Measurements from ENCODE around the gene NCBP3. TPM values are rescaled to one million over a fixed set of nuclear protein-coding genes. Genes with fewer than 3 reads are reported as not detected.

NCBP3 gene
- total and polyA plus RNA-seq, 4 donors: 23.8 to 63.2 (median 44.2) TPM

GRCh38 chr17:3768341-3768740 is 77.7 kb downstream of the NCBP3 start:
- Histone ChIP-seq H3K9me3 (ENCODE audit: control insufficient read depth, insufficient read depth, low read length) (no peaks in the 10 kb centered on the region), H3K27ac (ENCODE audit: low read depth, low read length) (no peak overlapping the region), H3K36me3 (ENCODE audit: control insufficient read depth, insufficient read depth, low read length) (no peaks in the 10 kb centered on the region), H3K4me1 (ENCODE audit: control insufficient read depth, insufficient read depth, low read length) (peaks cover 13% of the 10 kb centered on the region), H3K27me3 (ENCODE audit: control insufficient read depth, insufficient read depth, low read length) (no peaks in the 10 kb centered on the region), H3K4me3 (ENCODE audit: low read depth, low read length) (no peak overlapping the region)
- no peak for DNase-seq (ENCODE audit: low read depth in 4 of 6, low spot score in 6 of 6)
- WGBS (ENCODE audit: insufficient coverage): 85% methylated on average over 9 of the region's 9 CpGs

- Histone ChIP-seq H3K27ac (ENCODE audit: low read depth, low read length) (no peak overlapping the region), H3K36me3 (ENCODE audit: control insufficient read depth, insufficient read depth, low read length) (no peaks in the 10 kb centered on the region), H3K27me3 (ENCODE audit: control insufficient read depth, insufficient read depth, low read length) (no peaks in the 10 kb centered on the region), H3K4me1 (ENCODE audit: control insufficient read depth, insufficient read depth, low read length) (peaks cover 12% of the 10 kb centered on the region), H3K4me3 (ENCODE audit: low read depth, low read length) (no peak overlapping the region), H3K9me3 (ENCODE audit: control insufficient read depth, insufficient read depth, low read length) (no peaks in the 10 kb centered on the region)
- DNase-seq (ENCODE audit: low read depth in 4 of 6, low spot score in 6 of 6): no peak
- 83% methylated on average over 6 of the region's 8 CpGs for WGBS (ENCODE audit: insufficient coverage)
Measured at GRCh38 chr17:3766779-3767178, 79.3 kb downstream of the NCBP3 start.

DNA sequence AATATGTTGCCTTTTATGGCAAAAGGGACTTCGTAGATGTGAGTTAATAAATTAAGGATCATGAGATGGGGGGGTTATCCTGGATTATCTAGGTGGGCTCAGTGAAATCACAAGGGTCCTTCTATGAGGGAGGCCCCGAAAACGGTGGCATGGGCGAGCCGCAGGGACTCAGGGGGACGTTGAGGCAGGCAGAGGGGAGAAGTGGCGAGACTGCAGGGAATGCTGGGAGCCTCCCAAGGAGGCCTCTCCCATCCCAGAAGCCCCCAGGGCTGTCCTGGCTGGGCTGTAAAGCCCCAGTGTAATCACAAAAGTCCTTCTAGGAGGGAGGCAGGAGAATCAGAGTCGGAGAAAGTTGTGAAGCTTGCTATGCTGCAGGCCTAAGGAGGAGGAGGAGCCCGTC is 80.1 kb downstream of the NCBP3 start:
- Histone ChIP-seq H3K4me1 (ENCODE audit: control insufficient read depth, insufficient read depth, low read length) (peaks cover 5% of the 10 kb centered on the region), H3K36me3 (ENCODE audit: control insufficient read depth, insufficient read depth, low read length) (no peaks in the 10 kb centered on the region), H3K4me3 (ENCODE audit: low read depth, low read length) (no peak overlapping the region), H3K9me3 (ENCODE audit: control insufficient read depth, insufficient read depth, low read length) (no peaks in the 10 kb centered on the region), H3K27ac (ENCODE audit: low read depth, low read length) (no peak overlapping the region), H3K27me3 (ENCODE audit: control insufficient read depth, insufficient read depth, low read length) (no peaks in the 10 kb centered on the region)
- WGBS (ENCODE audit: insufficient coverage): 95% methylated on average over 8 of the region's 9 CpGs
- no peak for DNase-seq (ENCODE audit: low read depth in 4 of 6, low spot score in 6 of 6)

DNA sequence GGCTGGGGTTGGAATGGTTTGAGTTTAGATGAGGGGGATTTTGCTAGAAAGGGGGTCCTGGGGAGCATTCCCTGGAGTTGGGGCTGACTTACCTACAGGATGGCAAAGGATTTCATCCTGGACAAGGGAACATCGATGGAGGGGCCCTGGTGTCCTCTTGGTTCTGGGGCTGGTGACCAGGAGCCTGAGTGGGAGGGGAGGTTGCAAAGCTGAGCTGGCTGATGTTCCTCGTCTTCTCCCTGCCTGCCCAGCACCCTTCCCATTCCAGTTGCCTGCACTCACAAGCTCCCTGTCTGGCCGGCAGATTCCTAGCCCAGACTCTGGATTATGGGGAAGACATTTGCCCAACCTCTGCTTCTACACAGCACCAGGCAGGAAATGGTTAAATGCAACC is 82.3 kb downstream of the NCBP3 start:
- no peak overlapping the region for H3K27ac ChIP-seq (ENCODE audit: low read depth, low read length)
- WGBS (ENCODE audit: insufficient coverage): 93% methylated on average over 2 of the region's 3 CpGs
- H3K27me3 ChIP-seq (ENCODE audit: control insufficient read depth, insufficient read depth, low read length): no peaks in the 10 kb centered on the region
- no peak overlapping the region for H3K4me3 ChIP-seq (ENCODE audit: low read depth, low read length)
- H3K36me3 ChIP-seq (ENCODE audit: control insufficient read depth, insufficient read depth, low read length): no peaks in the 10 kb centered on the region
- no peaks in the 10 kb centered on the region for H3K4me1 ChIP-seq (ENCODE audit: control insufficient read depth, insufficient read depth, low read length)
- H3K9me3 ChIP-seq (ENCODE audit: control insufficient read depth, insufficient read depth, low read length): no peaks in the 10 kb centered on the region
- no peak for DNase-seq (ENCODE audit: low read depth in 4 of 6, low spot score in 6 of 6)

DNA sequence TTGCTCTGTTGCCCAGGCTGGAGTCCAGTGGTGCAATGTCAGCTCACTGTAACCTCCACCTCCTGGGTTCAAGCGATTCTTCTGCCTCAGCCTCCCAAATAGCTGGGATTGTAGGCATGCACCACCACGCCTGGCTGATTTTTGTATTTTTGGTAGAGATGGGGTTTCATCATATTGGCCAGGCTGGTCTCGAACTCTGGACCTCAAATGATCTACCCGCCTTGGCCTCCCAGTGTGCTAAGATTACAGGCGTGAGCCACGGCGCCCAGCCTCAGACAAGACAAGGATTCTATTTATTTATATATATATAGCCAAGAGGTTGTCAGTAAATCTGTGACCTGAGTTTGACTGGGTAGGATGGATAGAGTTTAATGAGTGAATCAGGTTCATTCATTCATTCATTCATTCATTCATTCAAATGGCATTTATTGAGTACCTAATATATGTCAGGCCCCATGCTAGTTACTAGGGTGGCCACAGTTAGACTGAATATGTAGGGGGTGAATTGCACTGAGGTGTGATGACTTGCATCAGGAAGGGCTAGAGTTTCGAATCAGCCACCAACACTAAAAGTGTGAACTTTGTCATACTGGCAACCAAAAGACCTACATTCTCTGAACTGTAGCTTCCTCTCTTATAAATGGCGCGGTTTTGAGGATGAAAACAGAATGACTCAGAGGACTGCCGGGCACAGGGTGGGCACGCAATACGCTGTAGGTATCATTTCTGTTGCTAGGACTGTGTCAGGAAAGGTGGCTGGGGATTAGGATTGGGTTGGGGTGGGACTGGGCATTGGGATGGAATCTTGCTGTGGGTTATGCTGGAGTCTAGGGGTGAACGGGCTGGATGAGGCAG is 82.9 kb downstream of the NCBP3 start:
- Histone ChIP-seq H3K27me3 (ENCODE audit: control insufficient read depth, insufficient read depth, low read length) (no peaks in the 10 kb centered on the region), H3K4me1 (ENCODE audit: control insufficient read depth, insufficient read depth, low read length) (no peaks in the 10 kb centered on the region), H3K9me3 (ENCODE audit: control insufficient read depth, insufficient read depth, low read length) (no peaks in the 10 kb centered on the region), H3K27ac (ENCODE audit: low read depth, low read length) (no peak overlapping the region), H3K4me3 (ENCODE audit: low read depth, low read length) (no peak overlapping the region), H3K36me3 (ENCODE audit: control insufficient read depth, insufficient read depth, low read length) (no peaks in the 10 kb centered on the region)
- 90% methylated on average over 5 of the region's 14 CpGs for WGBS (ENCODE audit: insufficient coverage)
- no peak for DNase-seq (ENCODE audit: low read depth in 4 of 6, low spot score in 6 of 6)

GRCh38 chr17:3761918-3762380 is 84.1 kb downstream of the NCBP3 start:
- DNase-seq (ENCODE audit: low read depth in 4 of 6, low spot score in 6 of 6): no peak
- 87% methylated on average over 12 of the region's 16 CpGs for WGBS (ENCODE audit: insufficient coverage)
- H3K4me3 ChIP-seq (ENCODE audit: low read depth, low read length): no peak overlapping the region
- H3K27me3 ChIP-seq (ENCODE audit: control insufficient read depth, insufficient read depth, low read length): no peaks in the 10 kb centered on the region
- no peak overlapping the region for H3K27ac ChIP-seq (ENCODE audit: low read depth, low read length)
- no peaks in the 10 kb centered on the region for H3K9me3 ChIP-seq (ENCODE audit: control insufficient read depth, insufficient read depth, low read length)
- H3K4me1 ChIP-seq (ENCODE audit: control insufficient read depth, insufficient read depth, low read length): no peaks in the 10 kb centered on the region
- H3K36me3 ChIP-seq (ENCODE audit: control insufficient read depth, insufficient read depth, low read length): no peaks in the 10 kb centered on the region

- Histone ChIP-seq H3K4me3 (ENCODE audit: low read depth, low read length) (no peak overlapping the region), H3K27me3 (ENCODE audit: control insufficient read depth, insufficient read depth, low read length) (no peaks in the 10 kb centered on the region), H3K9me3 (ENCODE audit: control insufficient read depth, insufficient read depth, low read length) (no peaks in the 10 kb centered on the region), H3K27ac (ENCODE audit: low read depth, low read length) (no peak overlapping the region), H3K36me3 (ENCODE audit: control insufficient read depth, insufficient read depth, low read length) (no peaks in the 10 kb centered on the region), H3K4me1 (ENCODE audit: control insufficient read depth, insufficient read depth, low read length) (no peaks in the 10 kb centered on the region)
- DNase-seq (ENCODE audit: low read depth in 4 of 6, low spot score in 6 of 6): no peak
- 90% methylated on average over 17 of the region's 23 CpGs for WGBS (ENCODE audit: insufficient coverage)
Measured at GRCh38 chr17:3761036-3761917, 84.8 kb downstream of the NCBP3 start.

DNA sequence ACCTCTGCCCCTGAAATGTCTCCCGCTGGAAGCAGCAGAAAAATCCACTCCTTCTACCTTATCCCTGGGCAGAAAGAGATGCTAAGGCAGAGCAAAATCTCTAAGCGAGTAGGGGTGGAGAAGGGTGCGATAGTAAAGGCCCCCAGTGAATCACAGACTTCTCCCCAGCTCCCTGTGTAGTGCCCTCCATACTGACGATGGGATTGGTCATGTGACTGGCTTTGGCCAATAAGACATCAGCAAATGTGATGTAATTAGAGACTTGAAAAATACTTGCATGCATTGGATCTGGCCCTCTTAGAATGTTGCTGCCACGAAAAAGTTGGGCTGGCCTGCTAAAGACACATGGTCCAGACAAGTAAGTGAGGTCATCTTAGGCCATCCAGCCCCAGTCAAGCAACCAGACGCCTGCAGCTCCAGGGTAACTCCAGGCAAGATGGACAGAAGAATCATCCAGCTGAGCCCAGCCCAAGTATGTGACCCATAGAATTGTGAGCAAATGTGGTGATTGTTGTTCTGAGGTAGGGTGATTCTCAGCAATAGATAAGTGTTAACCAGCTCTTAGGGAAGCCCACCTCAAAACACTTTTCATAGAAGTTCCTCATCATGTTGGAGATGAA is 86.3 kb downstream of the NCBP3 start:
- no peaks in the 10 kb centered on the region for H3K36me3 ChIP-seq (ENCODE audit: control insufficient read depth, insufficient read depth, low read length)
- no peak overlapping the region for H3K27ac ChIP-seq (ENCODE audit: low read depth, low read length)
- DNase-seq (ENCODE audit: low read depth in 4 of 6, low spot score in 6 of 6): no peak
- no peaks in the 10 kb centered on the region for H3K27me3 ChIP-seq (ENCODE audit: control insufficient read depth, insufficient read depth, low read length)
- H3K4me3 ChIP-seq (ENCODE audit: low read depth, low read length): no peak overlapping the region
- WGBS (ENCODE audit: insufficient coverage): 80% methylated on average over 2 of the region's 6 CpGs
- H3K9me3 ChIP-seq (ENCODE audit: control insufficient read depth, insufficient read depth, low read length): no peaks in the 10 kb centered on the region
- peaks cover 7% of the 10 kb centered on the region for H3K4me1 ChIP-seq (ENCODE audit: control insufficient read depth, insufficient read depth, low read length)

DNA sequence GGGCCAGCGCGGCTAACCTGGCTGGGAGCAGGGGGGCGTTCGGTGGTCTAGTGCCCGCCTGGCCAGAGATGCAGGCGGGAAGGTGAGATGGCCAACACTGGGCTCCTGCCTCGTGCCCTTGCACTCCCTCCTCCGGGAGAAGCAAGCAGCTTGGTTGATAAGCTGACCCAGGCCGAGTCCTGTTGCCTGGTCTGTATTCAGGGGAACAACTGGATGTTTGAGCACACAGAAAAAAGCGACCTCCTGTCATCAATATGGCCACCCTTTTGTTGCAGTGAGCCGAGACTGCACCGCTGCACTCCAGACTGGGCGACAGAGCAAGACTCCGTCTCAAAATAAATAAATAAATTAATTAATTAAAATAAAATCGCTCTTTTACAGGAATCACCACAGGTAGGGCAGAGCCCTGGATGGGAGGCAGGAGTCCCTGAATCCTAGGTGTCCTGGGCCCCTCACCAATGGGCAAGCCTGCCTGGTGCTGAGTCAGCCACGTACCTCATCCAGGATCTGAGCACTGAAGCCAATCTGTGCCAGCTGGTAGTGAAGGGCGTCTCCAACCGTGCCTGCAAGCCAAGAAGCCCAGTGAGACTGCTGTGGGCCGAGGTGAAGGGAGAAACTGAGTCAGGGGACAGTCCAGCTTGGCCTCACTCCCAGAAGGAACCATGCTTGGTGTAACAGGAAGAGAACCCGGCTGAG is 90.6 kb downstream of the NCBP3 start:
- Histone ChIP-seq H3K27ac (ENCODE audit: low read depth, low read length) (no peak overlapping the region), H3K9me3 (ENCODE audit: control insufficient read depth, insufficient read depth, low read length) (no peaks in the 10 kb centered on the region), H3K36me3 (ENCODE audit: control insufficient read depth, insufficient read depth, low read length) (no peaks in the 10 kb centered on the region), H3K4me3 (ENCODE audit: low read depth, low read length) (no peak overlapping the region), H3K27me3 (ENCODE audit: control insufficient read depth, insufficient read depth, low read length) (no peaks in the 10 kb centered on the region), H3K4me1 (ENCODE audit: control insufficient read depth, insufficient read depth, low read length) (peaks cover 12% of the 10 kb centered on the region)
- 53% methylated on average over 15 of the region's 20 CpGs for WGBS (ENCODE audit: insufficient coverage)
- peak in 1 of 6 donors; percentile 31 for DNase-seq (ENCODE audit: low read depth in 4 of 6, low spot score in 6 of 6)
